ENCODE measurements around the gene TSC22D2. TPM values are rescaled to one million over a fixed set of nuclear protein-coding genes. Genes with fewer than 3 reads are reported as not detected.

Gene TSC22D2
- polyA plus RNA-seq (ENCODE audit: insufficient read length in 10 of 10): 10 to 100 TPM; 45.2 to 85.9 (median 57.3) TPM
- long read RNA-seq, donor 1, full-length matches to known transcripts: 23 of 23 reads
- long read RNA-seq, donor 1, partial matches to known transcripts: 0 of 23 reads
- long read RNA-seq, donor 1, other reads (novel, unspliced or antisense): 0 of 23 reads
- long read RNA-seq, donor 2, full-length matches to known transcripts: 14 of 14 reads
- long read RNA-seq, donor 2, partial matches to known transcripts: 0 of 14 reads
- long read RNA-seq, donor 2, other reads (novel, unspliced or antisense): 0 of 14 reads
- long read RNA-seq, donor 3: 0 reads
- long read RNA-seq, donor 4, full-length matches to known transcripts: 11 of 11 reads
- long read RNA-seq, donor 4, partial matches to known transcripts: 0 of 11 reads
- long read RNA-seq, donor 4, other reads (novel, unspliced or antisense): 0 of 11 reads
- long read RNA-seq, donor 5, full-length matches to known transcripts: 21 of 21 reads
- long read RNA-seq, donor 5, partial matches to known transcripts: 0 of 21 reads
- long read RNA-seq, donor 5, other reads (novel, unspliced or antisense): 0 of 21 reads
- long read RNA-seq, donor 6, full-length matches to known transcripts: 16 of 16 reads
- long read RNA-seq, donor 6, partial matches to known transcripts: 0 of 16 reads
- long read RNA-seq, donor 6, other reads (novel, unspliced or antisense): 0 of 16 reads
- long read RNA-seq, donor 7, transcript TSC22D2-202 (2 exons, 930 nt): major isoform, 5 of 8 reads
- long read RNA-seq, donor 7, partial matches to known transcripts: 0 of 8 reads
- long read RNA-seq, donor 7, other reads (novel, unspliced or antisense): 0 of 8 reads
- long read RNA-seq, donor 8, full-length matches to known transcripts: 12 of 12 reads
- long read RNA-seq, donor 8, partial matches to known transcripts: 0 of 12 reads
- long read RNA-seq, donor 8, other reads (novel, unspliced or antisense): 0 of 12 reads
- long read RNA-seq, donor 9, partial matches to known transcripts: 0 of 4 reads
- long read RNA-seq, donor 9, other reads (novel, unspliced or antisense): 0 of 4 reads

DNA sequence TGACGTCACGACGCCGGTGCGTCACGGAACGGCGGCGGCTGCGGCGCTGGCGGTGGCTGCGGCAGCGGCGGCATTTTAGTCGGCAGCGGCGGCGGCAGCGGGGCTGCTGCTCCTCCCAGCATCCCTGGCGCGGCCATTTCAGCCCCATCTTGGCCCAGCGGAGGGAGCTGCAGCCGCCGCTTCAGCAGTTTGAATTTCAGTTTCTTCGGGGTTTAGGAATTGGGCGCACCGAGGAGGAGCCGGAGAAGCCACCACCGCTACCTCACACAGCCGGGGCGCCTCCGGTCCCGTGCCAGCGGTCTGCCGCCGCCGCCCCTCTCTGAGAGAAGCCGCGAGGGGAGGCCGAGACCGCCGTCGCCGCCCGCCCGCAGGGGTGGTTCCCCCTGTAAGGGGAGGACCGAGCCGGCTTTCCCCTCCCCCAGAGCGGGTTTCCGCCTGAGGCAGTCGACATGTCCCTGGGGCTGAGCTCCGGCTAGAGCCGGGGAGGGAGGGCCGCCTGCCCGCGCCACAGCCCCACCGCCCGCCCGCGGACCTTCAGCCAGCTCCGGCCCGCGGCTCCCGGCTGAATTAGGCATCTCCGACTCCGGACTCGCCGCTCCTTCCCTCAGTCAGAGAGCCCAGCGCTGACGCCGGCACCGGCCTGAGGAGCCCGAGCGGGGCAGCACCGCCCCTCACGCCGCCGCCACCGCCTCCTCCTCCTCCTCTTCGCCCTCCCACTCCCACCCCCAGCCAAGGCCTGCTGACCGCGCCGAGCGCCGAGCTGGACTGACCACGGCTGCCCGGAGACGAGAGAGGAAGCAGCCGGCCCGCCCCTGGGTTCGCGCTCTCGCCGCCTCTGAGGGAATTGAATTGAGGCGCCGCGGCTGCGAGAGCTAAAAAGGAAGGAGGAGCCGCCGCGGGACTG lies at the start of gene TSC22D2:
Gene TSC22D2, plus strand, starts transcription at position 78 of the 904 bp plus-strand sequence. CDS start 1,053 bp downstream, outside the sequence.
- peak; percentile 96 to 99 (median 97) for DNase-seq

DNA sequence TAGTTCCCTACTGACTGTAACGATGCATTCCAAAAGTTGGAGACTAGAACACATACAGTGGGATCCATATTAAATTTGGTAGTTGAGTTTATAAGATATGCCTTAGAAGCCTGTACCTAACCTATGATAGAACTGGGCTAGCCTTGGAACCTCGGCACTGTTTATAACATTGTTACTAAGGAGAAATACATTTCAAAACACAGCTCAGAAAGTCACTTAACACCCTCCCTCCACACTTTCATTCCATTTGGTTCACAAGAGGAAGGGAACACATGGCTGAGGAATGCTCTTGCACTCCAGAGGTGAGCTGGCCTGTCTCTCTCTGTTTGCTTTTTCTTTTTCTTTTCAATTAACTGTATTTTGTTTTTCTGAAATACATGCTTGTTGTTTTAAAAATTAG lies 48.7 kb upstream of the TSC22D2 start:
- DNase-seq: no peak

GRCh38 chr3:150360966-150361365 lies 47.1 kb upstream of the TSC22D2 start:
- DNase-seq: no peak

- no peak for DNase-seq
These were observed 45.4 kb upstream of the TSC22D2 start for GRCh38 chr3:150362515-150363302.

- no peak for DNase-seq
These were observed 44.7 kb upstream of the TSC22D2 start for GRCh38 chr3:150363420-150363819.

DNA sequence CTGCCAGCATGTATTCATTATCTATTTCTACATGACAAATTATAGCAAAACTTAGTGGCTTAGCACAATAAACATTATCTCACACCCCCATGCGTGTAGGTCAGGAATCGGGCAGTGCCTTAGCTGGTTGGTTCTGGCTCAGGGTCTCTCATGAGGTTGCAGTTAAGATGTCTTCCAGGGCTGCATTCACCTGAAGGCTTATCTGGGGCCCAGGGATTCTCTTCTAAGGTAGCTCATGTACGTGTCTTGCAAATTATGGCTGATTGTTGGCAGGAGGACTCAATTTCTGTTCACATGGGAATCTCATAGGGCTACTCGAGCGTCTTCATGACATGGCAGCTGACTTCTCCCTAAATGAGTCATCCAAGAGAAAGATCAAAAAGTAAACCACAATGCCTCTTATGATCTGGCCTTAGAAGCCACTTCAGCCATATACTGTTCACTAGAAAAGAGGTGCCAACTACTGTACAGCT lies 42.9 kb upstream of the TSC22D2 start:
- no peak for DNase-seq

- DNase-seq: no peak
These were observed 40.3 kb upstream of the TSC22D2 start for GRCh38 chr3:150367757-150368156.

- peak; percentile 81 to 96 (median 88) for DNase-seq
These were observed 37.9 kb upstream of the TSC22D2 start for GRCh38 chr3:150370122-150370602.

- peak in 2 of 3 donors; percentile 47 to 73 for DNase-seq
These were observed 37.1 kb upstream of the TSC22D2 start for GRCh38 chr3:150370999-150371398.

DNA sequence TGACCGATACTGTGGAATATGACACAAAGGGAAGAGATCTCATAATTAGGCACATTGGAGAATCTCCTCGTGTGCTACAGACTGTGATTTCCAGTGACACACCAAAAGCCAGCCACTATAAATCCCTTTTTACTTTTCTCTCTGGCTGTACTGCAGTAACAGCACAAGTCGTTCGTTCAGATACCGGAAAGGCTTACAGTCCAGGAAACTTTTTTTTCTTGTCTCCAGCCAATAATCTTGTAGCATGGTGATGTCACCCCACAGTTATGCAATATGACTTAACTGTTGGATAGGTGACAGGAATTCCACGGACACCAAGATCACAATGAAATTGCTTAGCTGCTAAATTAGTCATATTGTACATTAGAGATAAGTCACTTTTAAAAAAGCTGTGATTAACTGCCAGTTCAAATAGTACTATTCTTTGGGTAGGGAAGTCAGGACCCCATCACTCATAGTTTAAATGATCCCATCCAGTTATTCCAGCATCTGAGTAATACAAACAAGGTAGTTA lies 36.3 kb upstream of the TSC22D2 start:
- peak; percentile 94 to 99 (median 97) for DNase-seq

GRCh38 chr3:150372320-150372719 lies 35.8 kb upstream of the TSC22D2 start:
- no peak for DNase-seq

- DNase-seq: peak in 1 of 3 donors; percentile 34
These were observed 35.4 kb upstream of the TSC22D2 start for GRCh38 chr3:150372722-150373121.

GRCh38 chr3:150373234-150373875 lies 34.7 kb upstream of the TSC22D2 start:
- DNase-seq: no peak

- DNase-seq: no peak
These were observed 33.1 kb upstream of the TSC22D2 start for GRCh38 chr3:150374975-150375374.

DNA sequence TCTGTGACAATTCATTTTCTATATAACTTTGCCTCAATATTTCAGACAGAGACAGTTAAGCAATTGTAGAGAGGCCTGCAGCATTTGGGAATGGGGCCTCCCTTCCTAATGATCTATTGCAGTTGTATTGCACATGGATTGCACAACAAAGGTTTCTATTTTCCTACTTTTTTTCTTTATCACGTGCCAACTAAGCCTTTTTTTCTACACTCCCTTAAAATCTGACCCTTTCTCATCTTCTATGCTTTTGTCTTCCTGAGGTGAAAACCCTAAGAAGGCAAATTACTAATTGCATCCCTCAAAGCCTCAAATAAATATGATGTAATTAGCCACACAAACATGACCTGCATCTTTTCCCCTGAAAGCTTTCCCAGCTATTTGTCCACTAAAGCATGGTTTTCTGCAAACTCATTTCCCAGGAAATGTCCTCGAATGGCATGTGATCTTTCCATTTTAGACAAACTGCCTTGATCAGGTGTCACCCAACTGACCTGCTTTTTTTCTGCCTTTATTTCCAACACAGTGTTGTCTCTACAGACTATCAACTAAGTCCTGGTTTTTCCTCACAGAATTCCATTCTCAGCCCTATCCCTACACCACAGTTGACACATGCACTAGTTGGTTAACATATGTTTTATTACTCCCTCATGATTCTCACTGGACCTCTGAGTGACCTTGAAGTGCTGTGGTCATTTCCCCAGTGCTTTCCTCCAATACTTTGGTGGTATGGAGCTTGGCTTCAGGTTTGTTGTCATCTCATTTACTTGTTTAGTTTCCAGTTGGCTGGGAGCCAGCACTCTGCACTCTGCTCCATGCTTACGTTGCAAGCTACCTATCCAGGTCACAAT lies 31.9 kb upstream of the TSC22D2 start:
- peak in 2 of 3 donors; percentile 38 to 78 for DNase-seq

- no peak for DNase-seq
These were observed 30.3 kb upstream of the TSC22D2 start for GRCh38 chr3:150377601-150378300.

DNA sequence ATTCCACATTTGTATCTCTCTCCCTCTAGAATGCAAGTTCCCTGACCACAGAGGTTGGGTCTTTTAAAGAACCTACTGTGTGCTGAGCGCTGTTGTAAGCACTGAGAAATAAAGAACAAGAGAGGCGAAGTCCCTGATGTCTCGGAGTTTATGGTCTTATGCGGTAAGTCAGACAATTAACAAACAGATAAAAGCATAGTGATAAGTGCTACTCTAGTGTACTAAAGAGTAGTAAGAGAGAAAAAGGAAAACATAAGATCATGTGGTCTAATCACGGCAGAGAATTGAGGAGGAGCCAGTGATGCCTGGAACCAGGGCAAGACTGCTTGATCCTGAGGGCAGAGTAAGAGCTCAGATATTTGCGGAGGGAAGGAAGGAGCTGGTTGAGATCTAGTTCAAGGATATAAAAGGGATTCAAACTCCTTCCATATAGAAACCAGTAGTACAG lies 29.8 kb upstream of the TSC22D2 start:
- no peak for DNase-seq
